Measurements from ENCODE around the gene MAGOH. TPM values are rescaled to one million over a fixed set of nuclear protein-coding genes. Genes with fewer than 3 reads are reported as not detected.
A peak's percentile ranks its signal among the peaks of the same experiment; 100 is the strongest.

MAGOH gene
- total and polyA plus RNA-seq, 9 of the 15 experiments (the other 6 are each of a cell fraction or from before 2014, with no cell fraction given), result 102 to 342 (median 135) TPM

DNA sequence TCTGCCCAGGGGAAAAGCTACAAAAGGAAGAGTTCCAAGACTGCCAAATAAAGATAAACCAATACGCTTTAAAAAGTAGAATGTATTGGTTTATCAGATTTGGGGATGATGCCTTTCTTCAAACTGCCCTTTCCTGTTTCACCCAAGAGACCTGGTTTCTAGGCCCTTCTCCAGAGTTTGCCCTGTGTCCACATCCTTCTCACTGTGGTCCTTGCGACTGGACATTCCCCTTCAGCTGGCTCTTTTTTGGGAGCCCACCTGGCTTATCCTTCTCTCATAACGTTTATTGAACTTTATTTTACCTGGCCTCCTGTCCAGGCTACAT, 17.4 kb downstream of the MAGOH start:
- in situ Hi-C loops (cut with MboI), result no loop called here
- DNase-seq (ENCODE audit: extremely low read depth in 1 of 4, low spot score in 3 of 4) (no peak), ATAC-seq (no peak), FAIRE-seq (peak; percentile 83)
- Histone ChIP-seq H3K9me3 (replicated peaks; ENCODE audit: control insufficient read depth, insufficient read depth, low read depth, low read length) (no peaks in the 10 kb centered on the region), H3K79me2 (ENCODE audit: control insufficient read depth, insufficient read depth, low read length) (peaks cover 17% of the 10 kb centered on the region), H3K9me1 (ENCODE audit: control insufficient read depth, insufficient read depth, low read length) (no peaks in the 10 kb centered on the region), H3K9ac (ENCODE audit: insufficient read depth in 1 of 2, low read depth in 2 of 2, low read length in 2 of 2) (peak overlapping the region; percentile 82 to 98), H2AFZ (ENCODE audit: low read depth, low read length) (peak overlapping the region; percentile 99), H4K20me1 (replicated peaks; ENCODE audit: control insufficient read depth, insufficient read depth, low read length) (no peaks in the 10 kb centered on the region), H3K27me3 (ENCODE audit: control insufficient read depth in 2 of 2, insufficient read depth in 2 of 2, low read length in 2 of 2) (no peaks in the 10 kb centered on the region), H3K4me1 (replicated peaks in 1 of 2; ENCODE audit: control insufficient read depth in 2 of 2, insufficient read depth in 2 of 2, low read length in 2 of 2) (peaks cover 8% of the 10 kb centered on the region in 2 experiments; a peak in 3 of 5 replicates), H3K27ac (ENCODE audit: extremely low read depth, low read depth, low read length) (peak overlapping the region; percentile 88), H3K4me3 (peak overlapping the region; percentile 69), H3K4me2 (ENCODE audit: insufficient read depth, low read length) (peak overlapping the region; percentile 96), H3K36me3 (ENCODE audit: control insufficient read depth, insufficient read depth, low read length) (peaks cover 28% of the 10 kb centered on the region; the same call in 2 of the 3 replicates)
- TSS peak; percentile 99 for BruUV-seq (replicated peaks)
- intact Hi-C loops (cut with micrococcal nuclease), result no loop called here
- ChIA-PET CTCF (ENCODE audit: low intra/inter-chr PET ratio) (no interaction called here), POLR2A (interaction anchor here (0.6 to 2.1 kb wide), 6 partner anchors 15 to 175 kb away, joined by 3 to 11 read pairs (median 3); no protein-coding TSS in a partner anchor)
- WGBS (ENCODE audit: insufficient coverage, low coverage, missing lambda C conversion rate), result 3% methylated on average over 3 of the region's 3 CpGs
- TF ChIP-seq, protein P1, sequence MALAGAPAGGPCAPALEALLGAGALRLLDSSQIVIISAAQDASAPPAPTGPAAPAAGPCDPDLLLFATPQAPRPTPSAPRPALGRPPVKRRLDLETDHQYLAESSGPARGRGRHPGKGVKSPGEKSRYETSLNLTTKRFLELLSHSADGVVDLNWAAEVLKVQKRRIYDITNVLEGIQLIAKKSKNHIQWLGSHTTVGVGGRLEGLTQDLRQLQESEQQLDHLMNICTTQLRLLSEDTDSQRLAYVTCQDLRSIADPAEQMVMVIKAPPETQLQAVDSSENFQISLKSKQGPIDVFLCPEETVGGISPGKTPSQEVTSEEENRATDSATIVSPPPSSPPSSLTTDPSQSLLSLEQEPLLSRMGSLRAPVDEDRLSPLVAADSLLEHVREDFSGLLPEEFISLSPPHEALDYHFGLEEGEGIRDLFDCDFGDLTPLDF (CRISPR knock-in tag; IDR thresholded peaks at IDR 0.05), result 0 out of 2 replicates have a peak, but pooled peaks have one; percentile 31
- TF ChIP-seq SREBF2 (CRISPR knock-in tag; IDR thresholded peaks at IDR 0.05), result 0 out of 2 replicates have a peak, but pooled peaks have one; percentile 90
- TF ChIP-seq FOXM1 (IDR thresholded peaks at IDR 0.05; ENCODE audit: low read depth), result no peak
- TF ChIP-seq FOXM1 (CRISPR knock-in tag; IDR thresholded peaks at IDR 0.05; ENCODE audit: low read depth), result no peak
- peak; percentile 23 for TF ChIP-seq CHD1 (IDR thresholded peaks at IDR 0.05; ENCODE audit: low read length)
- TF ChIP-seq, protein P2, sequence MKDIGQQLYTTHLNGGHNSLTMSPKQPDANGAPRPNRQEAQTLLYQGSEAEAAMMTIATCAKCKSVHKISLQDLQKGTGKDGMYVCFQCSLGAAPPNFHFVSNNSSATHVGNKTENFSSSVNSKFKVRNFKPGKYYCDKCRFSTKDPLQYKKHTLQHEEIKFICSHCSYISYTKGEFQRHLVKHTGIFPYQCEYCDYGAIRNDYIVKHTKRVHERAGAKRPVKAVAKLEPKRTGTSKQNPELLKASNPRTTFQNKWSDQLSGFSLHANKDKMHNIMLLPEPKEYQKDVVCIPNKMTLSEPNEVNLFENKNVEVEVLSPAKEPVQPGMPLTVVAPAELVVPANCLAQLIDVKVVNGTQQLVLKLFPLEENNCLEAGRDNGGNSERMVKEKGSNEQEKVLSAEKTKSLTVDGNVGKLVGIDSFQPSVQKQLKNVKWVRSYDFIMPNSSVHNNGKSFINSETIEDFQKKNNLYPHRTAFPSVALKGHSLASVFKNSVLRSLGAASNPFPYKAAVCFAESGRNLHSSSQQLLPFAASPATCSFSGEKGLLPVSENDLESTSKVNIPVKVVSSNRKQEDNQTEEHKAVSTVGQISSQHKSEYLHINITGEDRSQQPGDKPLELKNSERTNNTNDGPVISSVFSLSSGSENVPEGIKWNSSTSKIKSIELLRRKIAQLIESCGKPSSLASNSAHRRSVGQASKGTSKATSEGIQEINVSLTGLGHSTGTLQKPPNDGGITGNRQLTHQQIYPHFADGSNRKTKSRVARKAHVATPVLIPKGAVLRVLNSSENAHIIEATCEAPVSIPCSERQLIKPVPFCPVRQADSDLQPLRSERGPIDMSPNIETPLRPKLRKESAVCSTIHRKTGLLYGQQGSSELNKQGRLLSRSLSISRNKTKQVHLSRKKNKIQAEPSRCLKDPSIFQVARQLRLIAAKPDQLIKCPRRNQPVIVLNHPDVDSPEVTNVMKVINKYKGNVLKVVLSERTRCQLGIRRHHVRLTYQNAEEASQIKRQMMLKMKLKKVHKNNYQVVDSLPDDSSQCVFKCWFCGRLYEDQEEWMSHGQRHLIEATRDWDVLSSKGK (CRISPR knock-in tag; IDR thresholded peaks at IDR 0.05), result no peak
- TF ChIP-seq, protein P3, sequence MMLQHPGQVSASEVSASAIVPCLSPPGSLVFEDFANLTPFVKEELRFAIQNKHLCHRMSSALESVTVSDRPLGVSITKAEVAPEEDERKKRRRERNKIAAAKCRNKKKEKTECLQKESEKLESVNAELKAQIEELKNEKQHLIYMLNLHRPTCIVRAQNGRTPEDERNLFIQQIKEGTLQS (IDR thresholded peaks at IDR 0.05), result no peak
- TF ChIP-seq, protein P3 (CRISPR knock-in tag; conservative IDR thresholded peaks at IDR 0.05), result 0 out of 2 replicates have a peak, but pooled peaks have one; percentile 56
- TF ChIP-seq SMARCC2 (IDR thresholded peaks at IDR 0.05; ENCODE audit: low read depth), result peak; percentile 24; the same call in 1 of the 2 replicates
- TF ChIP-seq TCF7L2 (IDR thresholded peaks at IDR 0.05; ENCODE audit: low read depth, low read length), result no peak
- no peak for TF ChIP-seq ZBTB7A (IDR thresholded peaks at IDR 0.05; ENCODE audit: borderline replicate concordance, control insufficient read depth, low read depth, low read length)
- 0 out of 2 replicates have a peak, but pooled peaks have one; percentile 7 for TF ChIP-seq NFRKB (IDR thresholded peaks at IDR 0.05; ENCODE audit: low read depth)
- TF ChIP-seq, protein P4, sequence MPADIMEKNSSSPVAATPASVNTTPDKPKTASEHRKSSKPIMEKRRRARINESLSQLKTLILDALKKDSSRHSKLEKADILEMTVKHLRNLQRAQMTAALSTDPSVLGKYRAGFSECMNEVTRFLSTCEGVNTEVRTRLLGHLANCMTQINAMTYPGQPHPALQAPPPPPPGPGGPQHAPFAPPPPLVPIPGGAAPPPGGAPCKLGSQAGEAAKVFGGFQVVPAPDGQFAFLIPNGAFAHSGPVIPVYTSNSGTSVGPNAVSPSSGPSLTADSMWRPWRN (IDR thresholded peaks at IDR 0.05; ENCODE audit: low read depth), result no peak

All from K562 (cell line).